Loucy (cell line): ENCODE measurements around the gene PHF10.

Experiments used
- CTCF ChIP-seq: fragments of 200-600 bp; sonication (generic); conservative IDR thresholded peaks from 2 replicates; pipeline ENCODE4 v1.5.1; 2014; ENCODE audit warnings: mild to moderate bottlenecking, antibody characterized with exemption, low read length
- EZH2phosphoT487 ChIP-seq: fragments of 200-600 bp; IDR thresholded peaks from 2 replicates; pipeline ENCODE4 v1.6.1; 2018; ENCODE audit warnings: antibody characterized with exemption, mild to moderate bottlenecking, moderate library complexity, borderline replicate concordance

GRCh38 chr6:169667716-169668115 lies 56.6 kb downstream of the PHF10 start:
- TF ChIP-seq CTCF (no peak), EZH2phosphoT487 (no peak)
